ENCODE data around the gene TSPOAP1. TPM values are rescaled to one million over a fixed set of nuclear protein-coding genes. Genes with fewer than 3 reads are reported as not detected.

The TSPOAP1 gene
- polyA plus RNA-seq, 2 of the 4 experiments (the other 2 are of a cell fraction), result not detected

DNA sequence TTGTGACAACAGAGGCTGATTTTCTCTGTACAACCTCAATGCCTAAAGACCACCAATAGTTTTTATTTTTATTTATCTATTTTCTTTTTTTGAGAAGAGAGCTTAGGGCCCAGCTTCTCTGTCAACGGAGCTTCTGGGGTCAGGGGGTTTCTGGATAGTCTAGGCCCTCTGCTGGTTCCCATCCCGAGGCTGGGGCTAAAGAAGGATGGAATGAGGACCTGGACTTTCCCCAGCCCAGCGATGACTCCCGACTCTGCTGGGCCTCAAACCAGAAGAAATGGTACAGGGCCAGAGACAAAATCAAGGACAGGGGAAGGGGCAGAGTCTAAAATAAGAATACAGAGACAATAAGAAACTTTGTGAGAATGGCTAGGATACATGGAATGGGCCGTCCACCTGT, 5.7 kb upstream of the TSPOAP1 start:
- 0 out of 3 replicates have a peak, but pooled peaks cover 2% of the 10 kb centered on the region for H3K4me1 ChIP-seq
- no peaks in the 10 kb centered on the region for H3K9me3 ChIP-seq
- ATAC-seq, result no peak
- H3K4me2 ChIP-seq, result no peak overlapping the region
- CTCF ChIA-PET, result interaction anchor here (1.0 to 1.8 kb wide), 5 partner anchors 13 to 113 kb away, joined by 3 to 11 read pairs (median 6); no protein-coding TSS in a partner anchor
- no peak overlapping the region for H3K27ac ChIP-seq
- H3K4me3 ChIP-seq, result no peak overlapping the region
- no peak for FAIRE-seq
- POLR2A ChIA-PET, result no interaction called here
- no peak for DNase-seq (ENCODE audit: low read depth in 1 of 2, low spot score in 1 of 2)
- WGBS (ENCODE audit: missing lambda C conversion rate), result 78% methylated on average over 5 of the region's 5 CpGs
- TF ChIP-seq, protein P1, sequence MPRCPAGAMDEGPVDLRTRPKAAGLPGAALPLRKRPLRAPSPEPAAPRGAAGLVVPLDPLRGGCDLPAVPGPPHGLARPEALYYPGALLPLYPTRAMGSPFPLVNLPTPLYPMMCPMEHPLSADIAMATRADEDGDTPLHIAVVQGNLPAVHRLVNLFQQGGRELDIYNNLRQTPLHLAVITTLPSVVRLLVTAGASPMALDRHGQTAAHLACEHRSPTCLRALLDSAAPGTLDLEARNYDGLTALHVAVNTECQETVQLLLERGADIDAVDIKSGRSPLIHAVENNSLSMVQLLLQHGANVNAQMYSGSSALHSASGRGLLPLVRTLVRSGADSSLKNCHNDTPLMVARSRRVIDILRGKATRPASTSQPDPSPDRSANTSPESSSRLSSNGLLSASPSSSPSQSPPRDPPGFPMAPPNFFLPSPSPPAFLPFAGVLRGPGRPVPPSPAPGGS (IDR thresholded peaks at IDR 0.05), result no peak
- TF ChIP-seq, protein P2, sequence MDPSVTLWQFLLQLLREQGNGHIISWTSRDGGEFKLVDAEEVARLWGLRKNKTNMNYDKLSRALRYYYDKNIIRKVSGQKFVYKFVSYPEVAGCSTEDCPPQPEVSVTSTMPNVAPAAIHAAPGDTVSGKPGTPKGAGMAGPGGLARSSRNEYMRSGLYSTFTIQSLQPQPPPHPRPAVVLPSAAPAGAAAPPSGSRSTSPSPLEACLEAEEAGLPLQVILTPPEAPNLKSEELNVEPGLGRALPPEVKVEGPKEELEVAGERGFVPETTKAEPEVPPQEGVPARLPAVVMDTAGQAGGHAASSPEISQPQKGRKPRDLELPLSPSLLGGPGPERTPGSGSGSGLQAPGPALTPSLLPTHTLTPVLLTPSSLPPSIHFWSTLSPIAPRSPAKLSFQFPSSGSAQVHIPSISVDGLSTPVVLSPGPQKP (IDR thresholded peaks at IDR 0.05; ENCODE audit: low read depth, low read length), result no peak
- TF ChIP-seq SMC3 (IDR thresholded peaks at IDR 0.05), result no peak
- TF ChIP-seq EP300 (IDR thresholded peaks at IDR 0.05), result no peak
- TF ChIP-seq HOXB5 (CRISPR knock-in tag; IDR thresholded peaks at IDR 0.05), result no peak
- TF ChIP-seq, protein P3, sequence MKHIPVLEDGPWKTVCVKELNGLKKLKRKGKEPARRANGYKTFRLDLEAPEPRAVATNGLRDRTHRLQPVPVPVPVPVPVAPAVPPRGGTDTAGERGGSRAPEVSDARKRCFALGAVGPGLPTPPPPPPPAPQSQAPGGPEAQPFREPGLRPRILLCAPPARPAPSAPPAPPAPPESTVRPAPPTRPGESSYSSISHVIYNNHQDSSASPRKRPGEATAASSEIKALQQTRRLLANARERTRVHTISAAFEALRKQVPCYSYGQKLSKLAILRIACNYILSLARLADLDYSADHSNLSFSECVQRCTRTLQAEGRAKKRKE (CRISPR knock-in tag; IDR thresholded peaks at IDR 0.05; ENCODE audit: low read depth), result no peak
- no peak for TF ChIP-seq TFCP2L1 (CRISPR knock-in tag; IDR thresholded peaks at IDR 0.05)
- TF ChIP-seq JUNB (IDR thresholded peaks at IDR 0.05), result no peak
- TF ChIP-seq FOXS1 (CRISPR knock-in tag; IDR thresholded peaks at IDR 0.05), result no peak
- no peak for TF ChIP-seq POLR2A (IDR thresholded peaks at IDR 0.05; ENCODE audit: low read length)

DNA sequence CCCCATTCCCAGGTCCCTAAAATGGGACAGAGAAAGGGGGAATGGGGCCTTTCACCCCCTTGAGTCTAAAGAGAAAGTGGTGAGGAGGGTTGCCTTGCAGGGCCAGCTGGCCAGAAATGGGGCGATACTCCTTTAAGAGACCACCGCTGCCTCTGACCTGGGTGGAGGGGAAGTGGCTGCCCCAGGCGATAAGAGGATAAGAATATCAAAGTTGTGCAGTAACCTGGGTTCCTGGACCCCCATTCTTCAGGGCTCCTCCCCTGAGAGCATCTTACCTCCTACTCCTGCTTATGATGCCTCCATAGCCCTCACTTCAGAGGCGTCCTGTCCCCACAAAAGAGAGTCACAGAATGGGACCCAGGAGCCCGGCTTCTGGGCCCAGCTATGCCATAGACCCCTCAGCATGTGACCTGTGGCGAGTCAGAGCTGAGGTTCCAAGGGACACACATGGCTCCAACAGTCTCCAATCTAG, 5.2 kb upstream of the TSPOAP1 start:
- no peak overlapping the region for H3K27ac ChIP-seq
- ATAC-seq, result no peak
- ChIA-PET CTCF (interaction anchor here (0.6 to 1.8 kb wide), 9 partner anchors 8 to 238 kb away, joined by 3 to 11 read pairs (median 3); partner anchors contain the start of gene RNF43), POLR2A (no interaction called here)
- WGBS (ENCODE audit: missing lambda C conversion rate), result 49% methylated on average over 6 of the region's 6 CpGs
- H3K4me1 ChIP-seq, result 0 out of 3 replicates have a peak, but pooled peaks cover 2% of the 10 kb centered on the region
- no peak overlapping the region for H3K4me2 ChIP-seq
- no peak for DNase-seq (ENCODE audit: low read depth in 1 of 2, low spot score in 1 of 2)
- H3K9me3 ChIP-seq, result no peaks in the 10 kb centered on the region
- no peak overlapping the region for H3K4me3 ChIP-seq
- FAIRE-seq, result no peak
- TF ChIP-seq RAD21 (conservative IDR thresholded peaks at IDR 0.05 in 1 of 2, IDR thresholded peaks at IDR 0.05 in 1 of 2) (no peak), EP300 (IDR thresholded peaks at IDR 0.05) (no peak), ZNF302 (CRISPR knock-in tag; IDR thresholded peaks at IDR 0.05) (no peak), POLR2AphosphoS2 (conservative IDR thresholded peaks at IDR 0.05; ENCODE audit: low read length) (no peak)
- TF ChIP-seq, protein P4, sequence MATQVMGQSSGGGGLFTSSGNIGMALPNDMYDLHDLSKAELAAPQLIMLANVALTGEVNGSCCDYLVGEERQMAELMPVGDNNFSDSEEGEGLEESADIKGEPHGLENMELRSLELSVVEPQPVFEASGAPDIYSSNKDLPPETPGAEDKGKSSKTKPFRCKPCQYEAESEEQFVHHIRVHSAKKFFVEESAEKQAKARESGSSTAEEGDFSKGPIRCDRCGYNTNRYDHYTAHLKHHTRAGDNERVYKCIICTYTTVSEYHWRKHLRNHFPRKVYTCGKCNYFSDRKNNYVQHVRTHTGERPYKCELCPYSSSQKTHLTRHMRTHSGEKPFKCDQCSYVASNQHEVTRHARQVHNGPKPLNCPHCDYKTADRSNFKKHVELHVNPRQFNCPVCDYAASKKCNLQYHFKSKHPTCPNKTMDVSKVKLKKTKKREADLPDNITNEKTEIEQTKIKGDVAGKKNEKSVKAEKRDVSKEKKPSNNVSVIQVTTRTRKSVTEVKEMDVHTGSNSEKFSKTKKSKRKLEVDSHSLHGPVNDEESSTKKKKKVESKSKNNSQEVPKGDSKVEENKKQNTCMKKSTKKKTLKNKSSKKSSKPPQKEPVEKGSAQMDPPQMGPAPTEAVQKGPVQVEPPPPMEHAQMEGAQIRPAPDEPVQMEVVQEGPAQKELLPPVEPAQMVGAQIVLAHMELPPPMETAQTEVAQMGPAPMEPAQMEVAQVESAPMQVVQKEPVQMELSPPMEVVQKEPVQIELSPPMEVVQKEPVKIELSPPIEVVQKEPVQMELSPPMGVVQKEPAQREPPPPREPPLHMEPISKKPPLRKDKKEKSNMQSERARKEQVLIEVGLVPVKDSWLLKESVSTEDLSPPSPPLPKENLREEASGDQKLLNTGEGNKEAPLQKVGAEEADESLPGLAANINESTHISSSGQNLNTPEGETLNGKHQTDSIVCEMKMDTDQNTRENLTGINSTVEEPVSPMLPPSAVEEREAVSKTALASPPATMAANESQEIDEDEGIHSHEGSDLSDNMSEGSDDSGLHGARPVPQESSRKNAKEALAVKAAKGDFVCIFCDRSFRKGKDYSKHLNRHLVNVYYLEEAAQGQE (IDR thresholded peaks at IDR 0.05), result no peak
